NCI-H2196 treated with DMSO at 0.1 percent for 48 hours (cell line): Measurements from ENCODE around the gene PRMT3.
"Not testable (repeated sequence)": the region's sequence is repeated elsewhere in the genome, so short reads cannot be mapped to it uniquely, and the experiment has no call there.

Source experiments
- DNase-seq: peaks from one replicate; lab custom pipeline; 2025; ENCODE audit not compliant: unreplicated experiment; lab: John Stamatoyannopoulos, UW

Gene PRMT3

DNA sequence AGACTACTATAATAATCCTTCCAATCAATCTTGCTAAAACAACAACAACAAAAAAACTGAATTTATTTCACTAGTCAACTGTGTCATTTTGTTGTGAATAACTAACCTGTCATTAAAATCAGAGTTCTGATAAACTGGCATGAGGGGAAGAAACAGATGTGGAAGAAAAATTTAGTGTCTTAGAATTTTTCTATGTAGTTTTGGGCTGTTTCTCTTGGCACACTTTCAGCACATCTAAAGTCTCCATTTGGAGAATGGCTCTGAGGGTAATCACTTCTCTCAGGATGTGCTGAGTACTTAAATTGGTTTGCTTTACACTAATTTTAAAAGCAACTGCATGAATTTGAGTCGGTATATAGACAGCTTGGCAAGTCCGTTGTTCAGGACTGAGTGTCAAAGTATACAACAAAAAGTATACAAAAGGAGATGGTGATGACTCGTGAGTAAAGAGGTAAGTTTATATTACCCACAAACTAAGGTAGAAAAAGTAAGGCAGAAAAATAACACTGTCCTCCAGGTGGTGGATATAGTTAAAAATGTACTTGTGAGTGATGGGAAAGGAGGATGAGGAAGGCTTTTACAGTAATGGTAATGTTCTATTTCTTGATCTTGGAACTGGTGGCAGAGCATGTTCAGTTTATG lies 13.8 kb upstream of the PRMT3 start:
- DNase-seq, result no peak

DNA sequence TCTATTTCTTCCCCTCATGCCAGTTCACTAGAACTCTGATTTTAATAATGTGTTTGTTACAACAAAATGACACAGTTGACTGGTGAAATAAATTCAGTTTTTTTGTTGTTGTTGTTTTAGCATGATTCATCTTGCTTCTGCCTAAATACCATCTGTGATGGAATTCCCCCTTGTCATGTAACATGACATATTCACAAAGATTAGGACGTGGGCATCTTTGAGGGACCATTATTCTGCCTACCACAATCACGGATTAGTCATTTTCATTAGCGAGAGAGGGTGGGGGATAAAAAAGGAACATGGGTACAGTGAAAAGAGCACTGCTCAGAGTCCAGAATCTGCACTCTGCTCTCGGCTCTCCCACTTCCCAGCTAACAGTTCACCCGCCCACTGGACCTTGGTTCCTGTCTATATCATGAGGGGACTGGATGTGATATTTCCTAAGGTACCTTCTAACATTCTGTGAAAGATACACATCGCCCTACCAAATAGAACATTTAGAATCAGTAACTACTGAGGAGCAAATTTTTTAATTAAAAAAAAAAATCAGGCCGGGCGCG lies 12.7 kb upstream of the PRMT3 start:
- DNase-seq, result no peak

DNA sequence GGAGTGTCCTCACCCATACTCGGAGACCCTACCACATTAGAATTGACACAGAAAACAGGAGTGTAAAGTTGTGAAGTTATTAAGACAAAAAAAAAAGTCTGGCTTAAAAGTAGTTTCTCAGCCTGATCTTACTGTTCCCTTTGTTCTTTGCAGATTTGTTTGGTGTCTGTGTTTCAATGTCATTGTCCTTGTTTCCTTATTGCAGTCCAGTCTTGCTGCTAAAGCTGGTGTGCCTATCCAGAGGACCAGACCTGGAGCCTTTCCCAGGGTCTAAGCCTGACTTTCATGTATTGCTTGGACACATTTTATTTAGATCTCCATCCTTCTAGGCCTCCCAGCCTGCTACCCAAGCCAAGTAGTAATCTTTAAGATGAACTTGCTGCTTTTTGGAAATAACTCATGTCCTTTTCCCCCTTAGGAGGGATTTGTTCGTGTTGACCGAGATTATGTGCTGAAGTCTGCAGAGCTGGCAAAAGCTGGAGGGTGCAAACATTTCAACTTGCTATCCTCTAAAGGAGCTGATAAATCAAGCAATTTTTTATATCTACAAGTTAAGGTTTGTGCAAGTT lies 11.3 kb upstream of the PRMT3 start:
- DNase-seq, result no peak

DNA sequence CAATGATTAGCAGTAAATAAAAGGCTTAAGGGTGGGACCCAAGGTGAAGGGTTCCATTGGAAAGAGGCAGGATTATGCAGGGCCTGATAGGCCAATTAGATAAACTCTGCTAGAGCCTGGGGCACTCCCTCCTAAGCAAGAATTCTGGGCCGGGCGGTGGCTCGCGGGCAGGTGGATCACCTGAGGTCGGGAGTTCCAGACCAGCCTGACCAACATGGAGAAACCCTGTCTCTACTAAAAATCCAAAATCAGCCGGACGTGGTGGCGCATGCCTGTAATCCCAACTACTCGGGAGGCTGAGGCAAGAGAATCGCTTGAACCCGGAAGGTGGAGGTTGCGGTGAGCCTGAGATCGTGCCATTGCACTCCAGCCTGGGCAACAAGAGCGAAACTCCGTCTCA lies 1.5 kb upstream of the PRMT3 start:
- DNase-seq, result not testable (repeated sequence)

DNA sequence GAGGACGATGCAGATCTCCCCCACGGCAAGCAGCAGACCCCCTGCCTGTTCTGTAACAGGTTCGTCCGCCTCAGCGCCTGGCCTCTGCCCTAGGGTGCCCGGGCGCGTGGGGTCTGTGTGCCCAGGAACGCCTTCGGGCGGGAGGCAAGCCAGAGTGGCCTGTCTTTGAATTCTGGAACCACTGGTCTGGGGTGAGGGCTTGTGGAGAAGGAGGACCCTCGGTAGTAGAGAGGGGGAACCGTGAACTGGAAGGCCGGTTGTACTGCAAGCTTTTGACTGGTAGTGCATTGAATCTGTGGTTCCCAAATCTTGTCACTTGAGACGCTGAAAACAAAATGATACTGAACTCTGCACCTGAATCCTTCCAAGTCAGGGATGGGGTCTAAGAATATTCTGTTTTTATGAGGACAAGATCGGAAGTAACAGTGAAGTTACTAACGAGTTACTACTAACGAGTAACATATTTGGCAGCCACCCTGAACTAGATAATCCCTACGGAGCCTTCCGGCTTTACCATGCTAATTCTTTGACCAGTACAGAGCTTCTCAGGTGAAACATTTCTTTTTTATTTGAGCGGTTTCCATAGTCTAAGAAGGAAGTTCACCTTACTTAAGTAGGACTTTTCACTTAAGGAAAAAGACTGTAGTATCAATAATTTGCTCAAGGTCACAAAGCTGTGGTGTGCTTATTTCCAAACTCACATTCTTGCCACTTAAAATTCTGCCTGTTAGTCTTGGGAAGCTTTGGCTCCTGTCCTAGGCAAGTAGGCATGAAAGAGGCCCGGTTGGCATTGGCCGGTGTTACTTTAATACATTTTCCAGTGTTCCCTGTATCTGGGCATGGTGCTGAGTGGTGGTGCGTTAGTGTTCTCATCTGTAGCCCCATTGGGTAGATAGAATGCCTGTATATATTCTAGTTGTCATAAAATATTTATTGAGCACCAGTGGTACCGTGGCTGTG lies 860 bp downstream of the PRMT3 start:
- no peak for DNase-seq

DNA sequence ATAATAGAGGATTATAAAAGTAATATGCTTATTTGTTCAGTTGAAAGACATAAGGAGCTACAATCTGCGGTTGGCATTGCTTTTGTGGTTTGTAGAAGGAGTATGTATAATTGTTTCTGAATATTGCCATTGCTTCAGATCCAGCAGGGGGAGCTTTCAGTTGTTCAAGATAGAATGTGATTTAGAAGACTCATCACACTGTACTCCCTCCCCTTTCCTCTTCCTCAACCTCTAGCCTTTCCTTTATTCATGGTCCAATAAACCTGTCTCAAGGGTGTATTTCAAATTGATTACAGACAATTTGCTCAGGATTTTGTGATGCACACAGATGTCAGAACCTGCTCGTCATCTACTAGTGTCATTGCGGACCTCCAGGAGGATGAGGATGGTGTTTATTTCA lies 9.8 kb downstream of the PRMT3 start:
- peak; percentile 39 for DNase-seq

DNA sequence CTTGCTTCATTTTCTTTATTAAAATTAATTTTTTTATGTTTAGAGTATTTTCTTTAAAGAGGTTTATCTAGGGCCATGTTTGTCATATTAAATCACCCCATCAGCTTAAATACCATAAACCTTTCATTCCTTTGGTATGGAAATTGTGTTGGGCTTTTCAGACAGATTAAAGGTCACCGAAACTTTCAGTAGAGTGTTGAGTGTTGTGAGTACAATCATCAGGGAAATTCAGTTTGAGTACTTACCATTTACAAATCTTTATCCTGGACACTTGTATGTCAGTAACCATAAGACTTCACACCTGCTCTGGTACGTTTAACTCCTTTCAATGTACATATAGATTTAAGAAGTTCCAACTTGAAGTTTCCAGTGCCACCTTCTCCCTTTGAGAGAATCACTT lies 12.0 kb downstream of the PRMT3 start:
- no peak for DNase-seq

DNA sequence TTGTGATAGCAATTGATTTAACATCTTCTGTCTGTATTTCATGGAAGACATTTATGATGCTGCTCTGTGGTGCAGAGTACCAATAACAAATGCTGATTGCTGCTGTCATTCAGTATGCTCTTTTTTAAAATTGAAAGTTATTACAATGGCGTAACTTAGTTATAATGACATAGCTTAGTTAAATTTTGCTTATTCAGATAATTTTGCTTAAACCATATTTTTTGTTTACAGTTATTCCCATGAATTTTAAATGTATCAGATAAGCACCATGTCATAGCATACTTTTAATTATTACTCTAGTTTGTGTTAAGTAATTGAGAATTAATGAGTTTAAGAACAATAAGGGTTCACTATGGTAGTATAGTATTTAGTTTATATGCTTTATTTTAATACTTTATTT lies 15.5 kb downstream of the PRMT3 start:
- DNase-seq, result no peak

DNA sequence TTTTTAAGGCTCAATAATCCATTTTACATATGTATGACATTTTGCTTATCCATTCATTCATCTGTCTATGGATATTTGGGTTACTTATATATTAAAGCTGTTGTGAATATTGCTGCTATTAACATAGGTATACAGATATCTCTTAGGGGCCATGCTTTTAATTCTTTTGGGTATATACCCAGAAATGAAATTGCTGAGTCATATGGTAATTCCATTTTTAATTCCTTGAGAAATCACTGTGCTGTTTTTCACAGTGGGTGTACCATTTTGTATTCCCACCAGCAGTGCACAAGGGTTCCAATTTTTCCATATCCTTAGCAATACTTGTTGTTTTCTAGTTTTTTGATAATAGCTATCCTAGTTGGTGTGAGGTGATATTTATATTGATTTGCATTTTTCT lies 19.0 kb downstream of the PRMT3 start:
- DNase-seq, result no peak

DNA sequence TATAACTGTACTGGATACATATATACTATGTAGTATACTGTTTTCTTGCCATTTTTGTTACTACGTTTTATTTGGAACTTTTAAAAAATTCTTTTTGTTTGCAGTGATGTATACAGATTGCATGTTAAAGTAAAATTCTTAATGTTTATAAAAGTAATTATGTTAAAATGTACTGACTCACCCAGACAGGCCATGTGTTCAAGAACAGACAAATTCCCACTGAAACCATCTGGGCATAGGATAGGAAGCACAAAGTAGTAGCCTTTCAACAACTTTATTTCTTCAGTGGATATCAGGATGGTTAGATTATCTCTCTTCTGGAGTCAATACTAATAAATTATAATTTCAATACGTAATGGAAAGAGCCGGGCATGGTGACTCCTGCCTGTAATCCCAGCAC lies 19.8 kb downstream of the PRMT3 start:
- no peak for DNase-seq

DNA sequence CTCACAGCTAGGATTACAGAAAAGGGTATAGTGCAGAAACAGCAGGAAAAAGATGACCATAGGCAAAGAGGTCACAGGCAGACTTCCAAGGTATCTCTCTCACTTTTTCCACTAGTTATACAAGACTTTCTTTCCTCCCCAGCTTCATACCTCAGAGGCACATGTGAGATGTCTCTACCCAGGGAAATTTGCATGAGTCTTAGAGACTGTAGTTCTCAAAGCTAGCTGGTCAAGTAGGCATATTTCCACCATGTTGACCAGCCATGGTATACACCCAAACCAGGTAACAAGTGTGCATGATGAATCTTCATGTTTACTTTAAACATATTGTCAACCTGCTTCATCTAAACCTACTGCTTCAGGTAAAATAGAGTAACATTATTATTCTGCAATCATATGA lies 27.9 kb downstream of the PRMT3 start:
- DNase-seq, result no peak

DNA sequence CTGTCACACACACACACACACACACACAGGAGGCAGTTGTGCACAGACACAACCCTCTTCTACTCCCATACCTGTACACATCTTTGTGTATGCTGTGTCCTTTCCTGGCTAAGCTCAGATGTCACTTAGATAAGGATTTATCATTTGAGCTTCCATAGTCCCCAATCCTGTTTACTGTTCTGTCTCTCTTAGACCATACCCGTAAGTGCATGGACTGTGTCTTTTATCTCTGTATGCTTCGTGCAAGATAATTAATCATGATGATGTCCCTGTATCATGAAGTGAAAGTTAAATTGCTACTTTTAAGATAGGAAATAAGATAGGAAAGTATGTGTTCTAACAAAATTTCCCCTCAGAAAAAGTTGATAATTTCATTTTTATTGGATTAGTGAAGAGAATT lies 30.3 kb downstream of the PRMT3 start:
- no peak for DNase-seq

DNA sequence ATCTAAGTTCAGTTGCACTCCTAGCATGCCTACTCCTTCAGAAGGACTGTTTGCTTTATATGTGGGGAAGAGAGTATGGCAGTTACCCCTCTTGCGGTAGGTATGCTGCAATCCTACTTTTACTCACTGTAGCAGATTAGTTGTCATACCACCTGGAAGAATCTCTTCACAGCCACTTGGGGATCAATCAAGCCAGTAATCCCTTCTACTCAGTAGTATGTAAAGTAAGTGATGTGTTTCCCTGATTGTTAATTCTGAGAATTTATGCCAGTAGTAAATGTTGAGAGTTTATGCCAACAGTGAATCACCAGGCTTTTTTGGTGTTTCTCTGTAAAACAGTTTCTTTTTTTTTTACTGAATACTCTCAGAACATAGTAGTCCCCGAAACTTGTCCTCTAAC lies 34.4 kb downstream of the PRMT3 start:
- no peak for DNase-seq

DNA sequence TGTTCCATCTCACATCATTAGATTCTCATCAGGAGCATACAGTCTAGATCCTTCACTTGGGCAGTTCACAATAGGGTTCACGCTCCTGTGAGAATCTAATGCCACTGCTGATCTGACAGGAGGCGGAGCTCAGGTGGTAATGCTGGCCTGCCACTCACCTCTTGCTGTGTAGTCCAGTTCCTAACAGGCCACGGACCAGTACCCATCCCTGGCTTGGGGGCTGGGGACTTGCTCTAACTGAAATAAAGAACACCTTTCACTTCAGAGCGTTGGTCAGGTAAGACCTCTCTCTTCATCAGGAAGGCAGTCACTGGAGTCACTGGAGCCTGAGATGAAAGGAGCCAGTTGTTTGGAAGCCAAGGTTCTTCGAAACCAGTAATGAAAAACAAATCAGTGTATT lies 41.7 kb downstream of the PRMT3 start:
- DNase-seq, result no peak

DNA sequence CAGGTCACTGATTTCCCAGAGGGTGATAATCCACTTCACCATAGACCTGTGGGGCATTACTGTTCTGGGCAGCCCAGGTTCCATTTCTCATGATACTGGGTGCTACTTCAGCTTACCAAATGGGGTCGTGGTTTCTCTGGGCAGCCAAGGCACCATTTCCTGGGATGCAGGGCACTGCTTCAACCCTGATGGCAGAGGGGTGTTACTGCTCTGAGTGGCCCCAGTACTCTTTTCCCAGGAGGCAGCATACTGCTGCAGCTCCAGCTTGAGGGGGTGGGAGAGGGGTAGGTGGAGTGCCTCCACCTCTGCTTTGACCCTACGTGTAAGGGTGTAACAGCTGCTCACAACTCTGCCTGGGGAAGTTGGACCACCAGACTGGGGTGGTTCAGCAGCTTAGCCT lies 51.1 kb downstream of the PRMT3 start:
- no peak for DNase-seq

DNA sequence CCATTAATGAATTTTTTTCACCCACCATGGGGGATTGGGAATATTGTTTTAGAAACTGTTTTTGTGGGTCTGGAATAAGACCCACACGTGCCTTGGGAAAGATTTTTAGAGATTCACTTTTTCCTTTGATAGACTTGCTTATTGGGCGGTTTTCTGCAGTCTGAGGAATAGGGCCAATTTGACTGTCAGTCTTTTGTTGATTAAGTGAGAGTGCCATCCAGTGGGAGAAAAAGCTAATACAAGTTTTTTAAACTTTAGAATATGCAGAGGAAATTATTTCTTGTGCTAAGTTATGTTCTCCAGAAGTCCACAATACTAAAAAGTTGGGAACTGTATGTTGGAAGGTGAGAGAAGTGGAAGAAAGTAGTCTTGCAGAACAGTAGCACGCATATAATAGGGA lies 56.1 kb downstream of the PRMT3 start:
- no peak for DNase-seq

DNA sequence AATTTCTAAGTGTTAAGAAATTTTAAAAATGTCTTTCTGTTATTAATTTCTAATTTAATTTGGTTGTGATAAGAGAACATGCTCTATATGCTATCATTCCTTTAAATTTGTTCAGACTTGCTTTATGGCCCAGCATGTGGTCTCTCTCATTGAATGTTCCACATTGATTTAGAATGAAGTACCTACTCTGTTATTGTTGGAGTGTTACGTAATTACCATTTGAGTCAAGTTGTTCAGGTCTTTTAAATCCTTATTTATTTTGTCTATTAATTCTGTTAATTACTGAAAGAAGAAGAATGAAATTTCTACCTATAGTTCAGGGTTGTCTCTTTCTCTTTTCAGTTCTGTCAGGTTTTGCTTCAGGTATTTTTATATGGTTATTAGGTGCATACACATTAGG lies 57.0 kb downstream of the PRMT3 start:
- no peak for DNase-seq

DNA sequence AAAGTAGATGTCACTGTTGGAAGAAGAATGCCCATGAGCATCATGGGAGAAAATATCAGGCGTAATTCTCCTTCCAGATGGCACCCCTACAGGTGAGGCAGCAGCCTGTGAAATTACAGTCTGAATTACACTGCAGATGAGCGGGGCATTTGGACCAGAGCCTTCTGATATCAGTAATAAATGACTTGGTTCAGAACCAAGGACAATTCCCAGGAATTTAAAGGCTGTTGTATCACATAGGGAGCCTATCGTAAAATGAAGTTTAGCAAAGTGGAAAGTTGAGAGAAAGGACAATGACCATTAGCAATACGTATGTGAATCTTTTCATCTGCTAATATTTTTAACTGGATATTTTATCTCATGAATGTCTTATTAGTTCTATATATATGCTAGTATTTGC lies 61.3 kb downstream of the PRMT3 start:
- DNase-seq, result no peak

DNA sequence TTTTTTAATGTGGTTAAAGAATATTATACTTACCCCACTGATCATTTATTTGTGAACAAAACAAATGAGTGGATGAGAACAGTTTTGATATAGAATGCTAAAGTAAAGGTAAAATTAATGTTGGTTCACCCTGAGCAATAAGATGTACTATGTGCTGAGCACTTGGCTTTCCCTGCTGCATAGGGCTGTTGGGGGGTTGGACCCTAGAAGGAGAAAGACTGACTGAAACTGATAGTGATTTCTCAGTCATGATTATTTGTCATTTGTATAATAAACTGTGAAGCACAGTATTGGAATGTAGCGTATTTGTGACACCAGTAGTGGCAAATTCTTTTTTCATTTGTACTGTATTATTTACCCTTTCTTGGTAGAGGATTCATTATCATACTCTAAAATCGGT lies 63.3 kb downstream of the PRMT3 start:
- DNase-seq, result no peak

DNA sequence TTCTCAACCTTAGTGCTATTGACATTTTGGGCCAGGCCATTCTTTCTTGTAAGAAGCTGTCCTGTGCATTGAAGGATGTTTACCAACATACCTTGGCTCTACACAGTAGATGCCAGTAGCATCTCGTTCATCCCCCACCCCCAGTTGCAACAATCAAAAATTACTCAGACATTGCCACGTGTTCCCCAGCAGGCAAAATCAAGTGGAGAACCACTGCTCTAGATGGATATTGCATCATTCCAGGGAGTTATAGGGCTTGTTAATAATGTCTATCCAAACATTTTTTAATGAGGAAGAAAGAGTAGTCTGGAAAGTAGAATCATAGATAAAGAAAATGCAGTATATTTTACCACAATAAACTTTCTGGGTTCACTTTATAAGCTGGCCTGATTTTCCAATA lies 64.1 kb downstream of the PRMT3 start:
- no peak for DNase-seq

DNA sequence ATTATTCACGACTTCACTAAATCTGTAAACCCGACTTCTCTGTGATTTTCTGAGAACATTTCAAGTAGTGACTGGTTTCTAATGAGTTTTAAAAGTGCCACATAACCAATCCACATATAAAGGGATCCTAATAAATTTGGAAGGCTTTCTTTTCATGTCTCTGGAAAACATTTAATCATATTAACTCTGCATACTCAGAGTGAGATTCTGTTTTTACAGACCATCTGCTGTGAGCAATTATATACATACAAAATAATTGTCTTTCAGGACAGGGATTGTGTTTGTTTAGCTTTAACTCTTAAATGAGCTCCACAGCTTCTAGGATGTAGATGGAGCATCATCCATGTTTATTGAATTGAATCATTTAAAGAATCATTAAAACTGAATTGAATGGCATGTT lies 65.1 kb downstream of the PRMT3 start:
- DNase-seq, result no peak
